Endodermal cell (in vitro differentiated cells): ENCODE measurements around the gene BMPER. TPM values are rescaled to one million over a fixed set of nuclear protein-coding genes. Genes with fewer than 3 reads are reported as not detected.
A peak's percentile ranks its signal among the peaks of the same experiment; 100 is the strongest.

ENCODE experiments used
- DNase-seq: peaks from one replicate; pipeline ENCODE4 v3.0.0-alpha.2; 2017
- H3K27ac ChIP-seq: 2 replicates; pipeline ENCODE4 v1.5.1; 2013; ENCODE audit warnings: mild to moderate bottlenecking, low read depth, low read length, moderate library complexity
- H3K27me3 ChIP-seq: 2 replicates; pipeline ENCODE4 v1.6.1; 2013; ENCODE audit warnings: mild to moderate bottlenecking, low read length, moderate library complexity; ENCODE audit not compliant: insufficient read depth, control insufficient read depth, poor library complexity, severe bottlenecking
- H3K36me3 ChIP-seq: 2 replicates; pipeline ENCODE4 v1.7.0; 2013; ENCODE audit warnings: mild to moderate bottlenecking, low read length, moderate library complexity; ENCODE audit not compliant: control insufficient read depth, insufficient read depth
- H3K4me1 ChIP-seq: one replicate; pipeline ENCODE4 v1.7.0; 2013; ENCODE audit warnings: low read length; ENCODE audit not compliant: control insufficient read depth, insufficient read depth
- H3K4me3 ChIP-seq: 2 replicates; pipeline ENCODE4 v1.5.1; 2013; ENCODE audit warnings: mild to moderate bottlenecking, low read length, moderate library complexity
- H3K9ac ChIP-seq: 2 replicates; pipeline ENCODE4 v1.6.1; 2013; ENCODE audit warnings: mild to moderate bottlenecking, low read length, moderate library complexity; ENCODE audit not compliant: poor library complexity, severe bottlenecking; ENCODE audit errors: extremely low read depth
- H3K9me3 ChIP-seq: 2 replicates; pipeline ENCODE4 v1.6.1; 2013; ENCODE audit warnings: mild to moderate bottlenecking, low read length, moderate library complexity; ENCODE audit not compliant: control insufficient read depth
- H3K27ac Mint-ChIP-seq: 2 replicates; pipeline ENCODE4 v1.8.0; 2020; ENCODE audit warnings: mixed read lengths
- H3K27me3 Mint-ChIP-seq: 2 replicates; pipeline ENCODE4 v1.8.0; 2021; ENCODE audit warnings: mild to moderate bottlenecking, mixed read lengths; ENCODE audit not compliant: insufficient read depth
- H3K36me3 Mint-ChIP-seq: 2 replicates; pipeline ENCODE4 v1.8.0; 2020; ENCODE audit warnings: low read depth, mixed read lengths
- H3K4me1 Mint-ChIP-seq: 2 replicates; pipeline ENCODE4 v1.8.0; 2020; ENCODE audit warnings: mixed read lengths
- H3K4me3 Mint-ChIP-seq: 2 replicates; pipeline ENCODE4 v1.8.0; 2020; ENCODE audit warnings: mild to moderate bottlenecking, moderate library complexity, mixed read lengths
- H3K9me3 Mint-ChIP-seq: 2 replicates; pipeline ENCODE4 v1.8.0; 2020; ENCODE audit warnings: mild to moderate bottlenecking, mixed read lengths
- CTCF ChIP-seq: fragments of 200-600 bp; sonication (generic); conservative IDR thresholded peaks from 2 replicates; pipeline ENCODE4 v1.5.0; 2021; ENCODE audit warnings: antibody characterized with exemption, mild to moderate bottlenecking
- WGBS, 2 experiments: methylation state at CpG; one replicate each; pipeline versions ENCODE4 v1.1.5 to v1.1.7; 2013; ENCODE audit warnings: missing lambda C conversion rate in 2 of 2, mixed read lengths in 1 of 2; ENCODE audit not compliant: insufficient coverage in 1 of 2, insufficient read length in 1 of 2; 5-methylcytosine and 5-hydroxymethylcytosine counted together
- total RNA-seq, 2 donors: library from RNA; stranded (reverse); fragmentation: NEBNext Ultra II Directional in 1 of 2; extraction: Animal tissue kit (Norgen Biotek cat#: 25700) in 1 of 2; gene quantifications; 2 replicates in 1 of 2; 3 replicates in 1 of 2; pipeline ENCODE4 v1.2.1, GENCODE V29; 2021

The BMPER gene
- total RNA-seq, 2 donors from 2014 or later: 71.2 to 72.2 TPM

- Histone ChIP-seq H3K36me3 (no peaks in the 10 kb centered on the region), H3K4me3 (no peak overlapping the region), H3K9ac (no peak overlapping the region), H3K9me3 (no peaks in the 10 kb centered on the region), H3K4me1 (peaks cover 3% of the 10 kb centered on the region), H3K27me3 (peaks cover 1% of the 10 kb centered on the region), H3K27ac (no peak overlapping the region)
- no peak for DNase-seq
- Mint-ChIP-seq H3K36me3 (no peaks in the 10 kb centered on the region), H3K4me3 (no peak overlapping the region), H3K4me1 (peaks cover 16% of the 10 kb centered on the region), H3K27me3 (peaks cover 8% of the 10 kb centered on the region), H3K27ac (no peak overlapping the region), H3K9me3 (peaks cover 7% of the 10 kb centered on the region)
- 94 to 95% methylated on average over 5 to 8 of the region's 8 CpGs for WGBS, 2 experiments
- TF ChIP-seq CTCF: no peak
Measured at GRCh38 chr7:33868166-33868565, 37.2 kb upstream of the BMPER start.

DNA sequence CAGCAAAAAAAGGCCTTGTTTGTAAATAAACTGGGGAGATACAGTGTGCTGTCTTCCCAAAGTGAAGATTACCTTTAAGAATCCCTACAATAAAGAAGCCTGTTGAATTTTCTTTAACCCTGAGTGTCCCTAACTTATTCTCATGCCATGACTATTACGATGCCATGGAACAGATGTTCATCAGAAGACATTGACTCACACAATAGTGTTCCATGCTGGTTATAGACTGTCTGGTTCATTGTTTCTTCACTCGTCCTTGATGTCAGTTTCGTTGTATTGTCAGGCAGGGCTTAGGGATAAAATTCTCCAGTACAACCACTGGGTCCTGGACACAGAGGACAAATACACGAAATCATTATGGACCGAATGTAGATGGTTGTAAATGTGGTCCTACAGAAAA is 36.2 kb upstream of the BMPER start:
- TF ChIP-seq CTCF: no peak
- H3K36me3 Mint-ChIP-seq: no peaks in the 10 kb centered on the region
- no peaks in the 10 kb centered on the region for H3K27me3 ChIP-seq
- H3K4me1 Mint-ChIP-seq: peaks cover 27% of the 10 kb centered on the region
- 89 to 93% methylated on average over 3 to 5 of the region's 5 CpGs for WGBS, 2 experiments
- H3K4me1 ChIP-seq: peaks cover 7% of the 10 kb centered on the region
- H3K27ac ChIP-seq: no peak overlapping the region
- no peaks in the 10 kb centered on the region for H3K36me3 ChIP-seq
- DNase-seq: no peak
- no peak overlapping the region for H3K4me3 Mint-ChIP-seq
- no peak overlapping the region for H3K9ac ChIP-seq
- no peaks in the 10 kb centered on the region for H3K9me3 ChIP-seq
- H3K4me3 ChIP-seq: no peak overlapping the region
- peaks cover 7% of the 10 kb centered on the region for H3K9me3 Mint-ChIP-seq
- H3K27ac Mint-ChIP-seq: no peak overlapping the region
- H3K27me3 Mint-ChIP-seq: peaks cover 5% of the 10 kb centered on the region

GRCh38 chr7:33870120-33870519 is 35.2 kb upstream of the BMPER start:
- peak overlapping the region; percentile 7 for H3K27ac ChIP-seq
- H3K36me3 ChIP-seq: no peaks in the 10 kb centered on the region
- DNase-seq: no peak
- H3K4me1 ChIP-seq: peaks cover 7% of the 10 kb centered on the region
- no peak overlapping the region for H3K4me3 ChIP-seq
- H3K4me1 Mint-ChIP-seq: peaks cover 28% of the 10 kb centered on the region
- no peaks in the 10 kb centered on the region for H3K36me3 Mint-ChIP-seq
- TF ChIP-seq CTCF: no peak
- no peaks in the 10 kb centered on the region for H3K27me3 ChIP-seq
- no peak overlapping the region for H3K9ac ChIP-seq
- no peak overlapping the region for H3K27ac Mint-ChIP-seq
- 90 to 97% methylated on average over 3 of the region's 3 CpGs for WGBS, 2 experiments
- H3K9me3 Mint-ChIP-seq: peaks cover 7% of the 10 kb centered on the region
- no peaks in the 10 kb centered on the region for H3K9me3 ChIP-seq
- H3K4me3 Mint-ChIP-seq: no peak overlapping the region
- peaks cover 5% of the 10 kb centered on the region for H3K27me3 Mint-ChIP-seq
